IPS-NIHi11 (cell line): Measurements from ENCODE around the gene ZNF865.

Experiments
- DNase-seq: peaks from one replicate; pipeline ENCODE4 v3.0.0; 2012; ENCODE audit warnings: mixed read lengths, low spot score

Gene ZNF865

DNA sequence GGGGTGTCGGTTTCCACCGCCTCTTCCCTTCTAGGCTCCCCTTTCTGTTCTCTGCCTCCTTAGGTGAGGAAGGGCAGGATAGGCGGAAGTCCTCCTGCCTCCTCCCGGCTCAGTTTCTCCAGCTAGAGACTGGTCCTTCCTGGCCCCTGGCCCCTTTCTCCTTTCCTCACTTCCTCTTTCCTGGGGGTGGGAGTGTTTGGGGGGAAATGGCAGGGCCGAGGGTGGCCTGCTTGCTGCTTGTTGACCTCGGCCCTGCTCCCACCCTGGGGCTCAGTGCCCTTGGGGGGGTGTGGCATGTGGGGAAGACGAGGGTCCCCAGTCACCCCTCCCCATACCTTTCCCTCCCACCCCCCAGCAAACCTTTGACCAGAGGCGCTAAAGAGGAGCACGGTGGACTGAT is 54.4 kb downstream of the ZNF865 start:
- DNase-seq = no peak

- DNase-seq = no peak
Measured at GRCh38 chr19:55660404-55660803, 55.0 kb downstream of the ZNF865 start.

DNA sequence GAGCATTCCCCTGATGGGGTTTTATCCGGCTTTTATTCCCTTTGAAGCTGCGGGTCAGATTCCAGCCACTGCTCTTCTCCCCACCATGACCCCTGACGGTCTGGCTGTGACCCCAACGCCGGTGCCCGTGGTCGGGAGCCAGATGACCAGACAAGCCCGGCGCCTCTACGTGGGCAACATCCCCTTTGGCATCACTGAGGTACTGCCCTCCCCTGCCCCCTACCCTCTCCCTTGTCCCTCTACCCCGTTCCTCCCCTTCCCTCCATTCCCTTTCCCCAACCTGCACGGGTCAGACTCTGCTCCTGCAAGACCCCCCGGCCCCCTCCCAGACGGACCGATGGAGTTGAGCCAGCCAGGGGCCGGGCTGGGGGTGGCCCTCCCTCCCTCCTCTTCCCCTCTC is 55.5 kb downstream of the ZNF865 start:
- DNase-seq = no peak

GRCh38 chr19:55661826-55662225 is 56.4 kb downstream of the ZNF865 start:
- no peak for DNase-seq

DNA sequence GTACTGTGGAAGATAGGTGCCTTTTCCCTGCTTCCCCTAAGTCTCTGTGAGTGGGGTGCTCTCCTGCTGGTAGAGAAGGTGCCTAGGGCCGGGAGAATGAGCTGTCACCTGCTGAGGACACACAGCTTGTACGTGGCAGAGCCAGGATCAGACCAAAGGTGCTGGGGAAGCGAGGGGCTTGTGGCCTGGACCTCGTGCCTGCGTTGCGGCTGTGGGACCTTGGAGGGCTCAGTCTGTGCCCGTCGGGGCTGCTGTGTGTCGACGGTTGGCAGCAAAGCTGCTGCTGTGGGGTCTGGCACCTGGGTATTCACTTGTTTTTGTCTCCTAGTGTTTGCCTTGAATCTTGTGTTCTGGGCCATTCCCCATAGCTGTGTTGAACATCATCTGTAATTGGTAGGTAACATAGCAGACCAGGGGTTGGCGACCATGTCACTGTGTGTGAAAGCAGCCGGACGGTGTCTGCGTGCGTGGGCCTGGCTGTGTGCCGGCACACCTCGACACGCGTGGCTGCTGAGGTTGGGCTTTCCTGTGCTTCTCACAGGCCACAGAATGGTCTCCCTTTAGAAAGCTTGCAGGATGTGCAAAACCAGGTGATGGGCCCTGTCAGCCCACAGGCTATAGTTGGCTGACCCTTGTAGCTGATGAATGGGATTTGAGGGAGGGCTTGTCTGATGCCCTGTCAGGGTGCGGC is 58.5 kb downstream of the ZNF865 start:
- no peak for DNase-seq

GRCh38 chr19:55666343-55667005 is 61.0 kb downstream of the ZNF865 start:
- DNase-seq = no peak
